Cardiac fibroblast (primary cell): ENCODE measurements around the gene DHRS4L2.
"Not testable (repeated sequence)": the region's sequence is repeated elsewhere in the genome, so short reads cannot be mapped to it uniquely, and the experiment has no call there.

Source experiments
- DNase-seq, 2 donors: peaks; one replicate each; pipeline versions ENCODE4 v3.0.0 to v3.0.0-alpha.2; 2010; ENCODE audit warnings: low read depth in 2 of 2
- H3K4me3 ChIP-seq, 2 donors: replicated peaks in 1 of 2; 1 replicate in 1 of 2; 2 replicates in 1 of 2; pipeline ENCODE4 v1.5.1; 2011; ENCODE audit warnings: low read depth in 2 of 2, low read length in 2 of 2, mild to moderate bottlenecking in 2 of 2, moderate library complexity in 1 of 2
- TF ChIP-seq, protein P1 (sequence below): IDR thresholded peaks from one replicate; pipeline ENCODE4 v1.5.1; 2011; ENCODE audit warnings: low read depth, mild to moderate bottlenecking, low read length, inconsistent platforms

DHRS4L2 gene

DNA sequence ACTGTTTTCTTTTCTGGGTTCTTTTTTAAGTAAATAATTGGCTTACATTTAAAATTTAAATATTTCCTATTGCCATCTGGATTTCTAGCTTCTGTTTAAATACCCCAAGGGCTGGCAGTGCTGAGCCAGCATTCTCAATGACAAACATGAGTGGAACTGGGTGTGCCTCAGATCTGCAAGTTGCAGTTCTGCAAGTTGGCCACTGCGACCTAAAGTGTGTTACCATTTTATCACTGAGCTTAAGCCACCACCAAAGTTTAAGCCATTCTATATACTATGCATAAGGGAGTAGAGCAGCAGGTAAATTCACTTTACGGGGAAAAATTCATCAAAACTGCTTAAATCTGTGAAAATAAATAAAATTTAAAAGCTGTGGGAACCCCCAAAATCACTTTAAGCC lies 11.5 kb upstream of the DHRS4L2 start:
- H3K4me3 ChIP-seq = not testable (repeated sequence)
- TF ChIP-seq, protein P1, sequence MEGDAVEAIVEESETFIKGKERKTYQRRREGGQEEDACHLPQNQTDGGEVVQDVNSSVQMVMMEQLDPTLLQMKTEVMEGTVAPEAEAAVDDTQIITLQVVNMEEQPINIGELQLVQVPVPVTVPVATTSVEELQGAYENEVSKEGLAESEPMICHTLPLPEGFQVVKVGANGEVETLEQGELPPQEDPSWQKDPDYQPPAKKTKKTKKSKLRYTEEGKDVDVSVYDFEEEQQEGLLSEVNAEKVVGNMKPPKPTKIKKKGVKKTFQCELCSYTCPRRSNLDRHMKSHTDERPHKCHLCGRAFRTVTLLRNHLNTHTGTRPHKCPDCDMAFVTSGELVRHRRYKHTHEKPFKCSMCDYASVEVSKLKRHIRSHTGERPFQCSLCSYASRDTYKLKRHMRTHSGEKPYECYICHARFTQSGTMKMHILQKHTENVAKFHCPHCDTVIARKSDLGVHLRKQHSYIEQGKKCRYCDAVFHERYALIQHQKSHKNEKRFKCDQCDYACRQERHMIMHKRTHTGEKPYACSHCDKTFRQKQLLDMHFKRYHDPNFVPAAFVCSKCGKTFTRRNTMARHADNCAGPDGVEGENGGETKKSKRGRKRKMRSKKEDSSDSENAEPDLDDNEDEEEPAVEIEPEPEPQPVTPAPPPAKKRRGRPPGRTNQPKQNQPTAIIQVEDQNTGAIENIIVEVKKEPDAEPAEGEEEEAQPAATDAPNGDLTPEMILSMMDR = peak; percentile 14
- DNase-seq = peak in 1 of 2 donors; percentile 29

DNA sequence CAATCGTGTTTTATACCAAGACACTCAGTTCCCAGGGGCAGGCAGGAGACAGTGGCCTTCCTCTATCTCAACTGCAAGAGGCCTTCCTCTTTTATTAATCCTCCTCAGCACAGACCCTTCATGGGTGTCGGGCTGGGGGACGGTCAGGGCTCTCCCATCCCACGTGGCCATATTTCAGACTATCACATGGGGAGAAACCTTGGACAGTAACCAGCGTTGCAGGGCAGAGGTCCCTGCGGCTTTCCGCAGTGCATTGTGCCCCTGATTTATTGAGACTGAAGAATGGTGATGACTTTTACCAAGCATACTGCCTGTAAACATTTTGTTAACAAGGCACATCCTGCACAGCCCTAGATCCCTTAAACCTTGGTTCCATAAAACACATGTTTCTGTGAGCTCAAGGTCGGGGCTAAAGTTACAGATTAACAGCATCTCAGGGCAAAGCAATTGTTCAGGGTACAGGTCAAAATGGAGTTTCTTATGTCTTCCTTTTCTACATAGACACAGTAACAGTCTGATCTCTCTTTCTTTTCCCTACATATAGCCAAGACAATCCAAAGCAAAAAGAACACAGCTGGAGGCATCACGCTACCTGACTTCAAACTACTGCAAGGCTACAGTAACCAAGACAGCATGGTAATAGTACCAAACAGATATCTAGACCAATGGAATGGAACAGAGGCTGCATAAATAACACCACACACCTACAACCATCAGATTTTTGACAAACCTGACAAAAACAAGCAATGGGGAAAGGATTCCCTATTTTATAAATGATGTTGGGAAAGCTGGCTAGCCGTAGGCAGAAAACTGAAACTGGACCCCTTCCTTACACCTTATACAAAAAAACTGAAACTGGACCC lies 6.5 kb upstream of the DHRS4L2 start:
- not testable (repeated sequence) for H3K4me3 ChIP-seq, DNase-seq

DNA sequence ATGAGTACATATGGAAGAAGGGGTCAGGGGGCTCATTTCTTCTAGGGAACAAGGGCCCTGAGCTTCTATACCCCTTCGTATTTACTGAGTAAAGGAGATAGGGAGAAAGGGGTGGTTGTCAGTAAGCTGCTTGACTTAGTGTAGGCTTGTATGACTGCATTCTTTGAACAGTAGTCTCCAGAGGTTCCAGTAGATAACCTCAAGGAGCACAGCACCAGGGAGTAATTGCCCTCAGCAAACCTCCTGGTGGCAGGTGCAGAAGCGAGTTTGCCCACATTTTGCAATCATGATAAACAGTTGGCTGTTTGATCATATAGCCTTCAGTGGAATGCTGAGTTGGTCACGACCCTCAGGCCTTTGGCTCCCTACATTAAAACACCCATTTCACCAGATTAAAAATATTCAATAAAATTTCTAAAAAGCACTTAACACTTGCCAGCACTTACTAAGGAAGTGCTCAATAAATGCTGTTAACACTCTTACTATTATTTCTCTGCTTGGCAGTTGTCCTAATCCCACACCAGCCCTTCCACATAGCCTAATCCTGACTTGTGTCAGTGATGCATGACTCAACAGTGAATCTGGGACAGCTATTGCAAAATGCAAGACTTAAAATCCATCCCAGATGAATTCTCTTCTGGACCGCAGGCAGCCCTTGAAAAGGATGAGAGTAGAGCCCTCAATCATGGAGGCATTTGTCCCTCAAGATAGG lies 3.7 kb upstream of the DHRS4L2 start:
- H3K4me3 ChIP-seq = no peak overlapping the region
- TF ChIP-seq, protein P1 = no peak
- peak; percentile 90 to 96 for DNase-seq

DNA sequence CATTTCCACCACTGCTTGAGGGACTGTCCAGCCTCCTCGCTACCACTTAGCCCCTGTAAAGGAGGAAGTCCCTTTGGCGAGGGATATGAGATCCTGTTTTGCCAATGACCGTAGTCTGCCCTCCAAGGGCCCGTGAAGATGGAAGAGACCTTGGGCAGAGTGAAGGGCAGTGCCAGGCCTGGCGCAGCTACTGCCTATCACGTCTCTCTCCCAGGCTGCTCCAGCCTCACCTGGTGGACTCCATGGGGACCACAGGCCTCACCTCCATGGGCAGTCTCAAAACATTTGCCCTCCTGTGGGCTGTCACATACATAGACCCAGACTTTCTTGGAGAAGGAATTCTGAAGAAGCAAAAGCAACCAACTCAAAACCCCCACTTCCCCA lies 514 bp upstream of the DHRS4L2 start:
- not testable (repeated sequence) for H3K4me3 ChIP-seq, DNase-seq

DNA sequence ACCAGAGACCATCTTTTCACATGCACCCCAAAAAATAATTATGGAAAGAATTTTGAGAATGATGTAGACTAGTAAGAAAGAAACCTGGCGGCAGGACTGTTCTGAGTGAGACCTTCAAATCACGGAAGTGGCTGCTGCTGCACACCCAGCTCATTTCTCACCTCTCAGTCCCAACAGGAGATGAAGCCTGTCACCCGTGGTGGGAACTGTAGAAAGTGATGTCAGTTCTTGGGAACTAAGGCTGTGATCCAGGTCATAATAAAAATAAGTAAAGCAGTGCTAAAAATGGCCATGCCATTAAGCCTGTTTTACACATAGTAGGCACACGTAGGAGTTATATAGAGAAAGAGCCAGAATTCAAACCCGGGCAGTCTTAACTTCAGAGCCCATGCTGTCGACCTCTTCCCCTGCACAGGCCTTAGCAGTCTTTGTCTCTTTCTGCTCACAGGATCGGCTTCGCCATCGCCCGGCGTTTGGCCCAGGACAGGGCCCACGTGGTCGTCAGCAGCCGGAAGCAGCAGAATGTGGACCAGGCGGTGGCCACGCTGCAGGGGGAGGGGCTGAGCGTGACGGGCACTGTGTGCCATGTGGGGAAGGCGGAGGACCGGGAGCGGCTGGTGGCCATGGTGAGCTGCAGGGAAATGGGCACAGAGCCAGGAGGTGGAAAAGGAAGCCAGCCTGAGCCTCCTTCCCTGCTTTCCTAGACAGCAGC lies 1.2 kb downstream of the DHRS4L2 start:
- DNase-seq, H3K4me3 ChIP-seq: not testable (repeated sequence)

DNA sequence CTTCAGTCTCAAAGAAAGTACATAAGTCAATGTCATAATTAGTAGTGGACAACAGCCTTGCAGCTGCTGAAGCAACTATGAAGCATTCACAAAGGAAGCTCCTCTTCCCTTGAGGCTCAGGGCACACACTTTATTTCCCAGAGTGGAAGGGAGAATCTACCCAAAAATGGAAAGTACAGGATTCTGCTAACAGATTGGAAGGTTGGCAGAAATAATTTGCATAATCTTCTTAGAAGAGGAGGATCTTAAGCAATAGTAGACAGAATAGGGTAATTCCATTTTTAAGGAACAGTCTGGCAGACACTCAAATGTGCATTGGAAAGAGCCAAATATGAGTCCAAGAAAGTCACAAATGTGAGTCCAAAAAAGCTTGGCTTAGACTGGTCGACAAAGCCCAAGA lies 2.2 kb downstream of the DHRS4L2 start:
- not testable (repeated sequence) for H3K4me3 ChIP-seq
- peak in 1 of 2 donors; percentile 15 for DNase-seq

DNA sequence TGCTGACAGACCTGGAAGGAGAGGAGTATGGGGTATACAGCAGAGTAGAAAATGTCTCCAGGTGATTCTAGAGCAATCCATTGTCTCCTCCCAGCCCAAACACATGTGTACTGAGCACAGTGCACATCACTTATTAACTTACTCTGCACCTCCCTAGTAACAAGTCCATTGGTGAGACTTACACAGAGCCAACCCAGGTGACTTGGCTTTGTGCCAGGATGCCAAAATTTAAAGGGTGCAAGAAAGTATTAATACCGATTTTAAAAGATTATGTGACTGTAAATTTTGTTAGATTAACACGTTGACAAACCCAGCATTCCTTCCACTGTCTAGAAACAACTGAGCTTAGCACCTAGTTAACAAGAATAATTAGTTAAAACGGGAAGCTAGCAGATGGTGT lies 4.3 kb downstream of the DHRS4L2 start:
- H3K4me3 ChIP-seq, DNase-seq: not testable (repeated sequence)

DNA sequence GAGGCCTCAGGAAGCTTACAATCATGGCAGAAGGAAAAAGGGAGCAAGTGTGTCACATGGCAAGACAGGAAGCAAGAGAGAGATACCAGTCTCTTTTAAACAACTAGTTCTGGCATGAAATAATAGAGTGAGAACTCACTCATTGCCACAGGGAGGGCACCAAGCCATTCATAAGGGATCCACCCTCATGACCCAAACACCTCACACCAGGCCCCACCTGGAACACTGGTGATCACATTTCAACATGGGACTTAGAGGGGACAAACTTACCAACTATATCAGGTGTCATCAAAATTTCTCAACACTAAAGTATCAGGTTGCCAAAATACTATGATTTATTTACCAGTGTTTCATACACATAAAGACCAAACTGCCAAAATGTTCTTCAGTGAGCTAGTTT lies 7.3 kb downstream of the DHRS4L2 start:
- not testable (repeated sequence) for DNase-seq, H3K4me3 ChIP-seq

DNA sequence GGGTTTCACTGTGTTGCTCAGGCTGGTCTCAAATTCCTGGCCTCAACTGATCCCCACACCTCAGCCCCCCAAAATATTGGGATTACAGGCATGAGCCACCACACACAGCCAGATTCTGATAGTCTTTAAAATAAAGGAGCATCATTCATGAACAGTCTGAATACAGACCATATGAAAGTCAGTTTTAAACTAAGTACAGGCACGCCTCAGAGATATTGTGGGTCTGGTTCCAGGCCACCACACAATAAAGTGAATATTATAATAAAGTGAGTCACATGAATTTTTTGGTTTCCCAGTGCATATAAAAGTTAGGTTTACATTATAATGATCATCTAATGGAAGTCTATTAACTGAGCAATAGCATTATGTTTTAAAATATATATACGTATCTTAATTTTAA lies 8.1 kb downstream of the DHRS4L2 start:
- H3K4me3 ChIP-seq, DNase-seq: not testable (repeated sequence)

DNA sequence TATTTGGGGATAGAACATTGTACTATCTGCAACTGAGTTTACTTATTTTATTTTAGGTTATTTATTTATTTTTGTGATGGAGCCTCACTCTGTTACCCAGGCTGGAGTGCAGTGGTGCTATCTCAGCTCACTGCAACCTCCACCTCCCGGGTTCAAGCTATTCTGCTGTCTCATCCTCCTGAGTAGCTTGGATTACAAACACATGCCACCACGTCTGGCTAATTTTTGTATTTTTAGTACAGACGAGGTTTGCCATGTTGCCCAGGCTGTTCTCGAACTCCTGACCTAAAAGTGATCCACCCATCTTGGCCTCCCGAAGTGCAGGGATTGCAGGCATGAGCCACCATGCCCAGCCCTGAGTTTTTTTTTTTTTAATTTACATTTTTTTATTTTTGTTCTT lies 10.9 kb downstream of the DHRS4L2 start:
- H3K4me3 ChIP-seq, DNase-seq: not testable (repeated sequence)

DNA sequence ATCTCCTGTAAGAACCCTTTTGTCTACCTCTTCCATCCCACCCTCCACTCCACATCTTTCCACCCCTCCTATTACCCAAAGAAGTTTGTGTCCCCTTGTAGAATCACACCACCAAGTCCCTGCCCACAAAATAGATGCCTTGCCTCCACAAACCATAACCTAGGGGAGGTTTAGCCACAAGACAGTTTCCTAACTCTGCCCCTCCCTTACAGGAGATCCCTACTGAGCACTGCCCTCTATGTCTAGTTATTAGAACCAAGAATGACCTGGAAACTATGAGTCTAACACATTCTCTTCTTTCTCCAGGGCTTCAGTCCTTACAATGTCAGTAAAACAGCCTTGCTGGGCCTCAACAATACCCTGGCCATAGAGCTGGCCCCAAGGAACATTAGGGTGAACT lies 12.3 kb downstream of the DHRS4L2 start:
- DNase-seq, H3K4me3 ChIP-seq: not testable (repeated sequence)

DNA sequence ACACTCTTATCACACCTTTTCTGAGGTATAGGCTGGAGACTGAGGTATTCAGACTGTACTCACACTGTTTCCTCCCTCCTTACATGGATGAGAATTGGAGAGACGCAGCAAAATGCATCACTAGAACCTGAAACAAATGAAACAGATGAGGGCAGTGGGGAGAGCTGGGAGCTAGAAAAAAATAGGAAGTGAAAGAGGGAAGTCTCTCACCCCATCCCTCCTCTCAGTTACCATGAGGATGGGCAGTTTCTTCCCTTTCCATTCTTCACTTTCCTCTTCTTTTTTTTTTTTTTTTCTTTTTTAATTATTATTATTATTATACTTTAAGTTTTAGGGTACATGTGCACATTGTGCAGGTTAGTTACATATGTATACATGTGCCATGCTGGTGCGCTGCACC lies 12.9 kb downstream of the DHRS4L2 start:
- not testable (repeated sequence) for H3K4me3 ChIP-seq

DNA sequence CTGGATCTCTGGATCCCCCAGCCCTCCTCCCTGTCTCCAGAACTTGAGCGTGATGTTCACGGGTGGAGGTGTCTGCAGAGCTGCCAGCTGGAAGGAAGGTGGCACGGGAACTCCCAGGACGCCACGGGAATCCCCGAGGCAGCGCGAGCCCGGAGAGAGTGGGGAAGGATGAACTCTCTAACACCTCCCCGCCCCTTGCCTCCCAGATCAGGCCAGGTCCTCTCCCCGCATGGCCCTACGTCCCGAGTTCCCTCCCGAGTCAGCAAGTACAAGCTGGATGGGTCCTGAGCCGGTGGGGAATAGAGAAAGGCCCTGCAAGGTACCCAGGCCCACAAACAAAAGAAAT lies 17.7 kb downstream of the DHRS4L2 start:
- not testable (repeated sequence) for DNase-seq
- peak overlapping the region in 1 of 2 donors; percentile 28 for H3K4me3 ChIP-seq

More for the DNA sequence above, 12.9 kb downstream of the DHRS4L2 start:
- DNase-seq = not testable (repeated sequence)

DNA sequence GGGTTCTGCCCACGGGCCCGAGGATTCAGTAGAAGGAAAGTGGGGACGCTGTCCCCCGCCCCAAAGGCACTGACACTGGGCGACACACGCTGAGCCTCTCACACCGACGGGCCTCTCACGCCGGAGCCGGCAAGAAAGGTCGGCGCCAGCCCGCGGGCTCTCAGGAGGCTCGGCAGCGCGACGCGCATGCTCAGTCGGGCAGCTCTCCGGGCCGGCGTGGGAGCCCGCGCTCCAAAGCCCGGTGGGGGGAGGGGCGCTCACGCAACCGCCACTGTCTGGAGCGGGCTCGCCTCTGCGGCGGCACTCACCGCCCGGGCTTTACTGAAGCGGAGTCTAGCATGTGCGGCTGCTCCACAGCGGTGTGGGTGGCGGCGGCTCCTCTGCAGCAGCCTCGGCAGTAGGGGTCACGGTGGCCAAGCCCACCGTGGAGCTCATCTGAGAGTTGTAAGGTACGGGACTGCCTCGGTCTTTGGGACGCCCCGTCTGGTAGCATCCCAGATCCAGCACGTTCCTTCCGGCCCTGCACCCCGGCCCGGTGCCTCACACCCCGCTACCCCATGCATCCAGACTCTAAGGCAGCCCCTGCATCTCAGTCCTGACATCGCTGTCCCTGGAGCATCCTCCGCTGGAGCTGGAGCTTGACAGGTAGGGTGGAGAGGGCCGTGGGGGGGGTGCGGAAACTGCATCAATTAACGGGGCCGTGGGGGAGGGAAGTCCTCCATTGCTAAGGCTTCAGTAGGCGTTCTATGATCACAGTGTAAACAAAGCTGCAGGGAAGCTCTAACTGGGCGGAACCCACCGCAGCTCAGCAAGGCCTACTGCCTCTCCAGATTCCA lies 18.3 kb downstream of the DHRS4L2 start:
- peak in 1 of 2 donors; percentile 19 for DNase-seq
- H3K4me3 ChIP-seq = peak overlapping the region; percentile 26 to 42
